Caco-2 (cell line): Measurements from ENCODE around the gene FOXJ3. TPM values are rescaled to one million over a fixed set of nuclear protein-coding genes. Genes with fewer than 3 reads are reported as not detected.

Experiments used
- BruUV-seq: library from RNA; stranded (reverse); fragments of 400-500 nt; replicated peaks from 2 replicates; lab custom pipeline; 2021; lab: Mats Ljungman, UMichigan
- CTCF ChIA-PET: fragments of 300-600 bp; sonication (Branson Sonifier 250); formaldehyde crosslinking; loops from one replicate; lab custom pipeline; 2022; ENCODE audit warnings: antibody characterized with exemption; lab: Charles Lee
- POLR2A ChIA-PET: fragments of 300-600 bp; sonication (Branson Sonifier 250); formaldehyde crosslinking; loops from one replicate; lab custom pipeline; 2022; ENCODE audit warnings: antibody characterized with exemption; lab: Charles Lee
- DNase-seq, 2 experiments: peaks; one replicate each; pipeline versions ENCODE4 v3.0.0 to v3.0.0-alpha.2; 2020 to 2022
- H3K27me3 ChIP-seq: replicated peaks from 2 replicates; pipeline ENCODE4 v1.6.0; 2011; ENCODE audit warnings: low read length; ENCODE audit not compliant: control insufficient read depth, insufficient read depth
- H3K36me3 ChIP-seq: 2 replicates; pipeline ENCODE4 v1.5.1; 2011; ENCODE audit warnings: low read length; ENCODE audit not compliant: control insufficient read depth, insufficient read depth
- H3K4me1 ChIP-seq: fragments of 250-450 bp; sonication (Bioruptor Pico); 2 replicates; pipeline ENCODE4 v1.5.1; 2020; ENCODE audit warnings: mild to moderate bottlenecking
- H3K4me3 ChIP-seq: 2 replicates; pipeline ENCODE4 v1.5.1; 2011; ENCODE audit warnings: low read depth, mild to moderate bottlenecking, control low read depth, low read length
- H3K9me3 ChIP-seq: fragments of 250-450 bp; sonication (Bioruptor Pico); 2 replicates; pipeline ENCODE4 v1.5.1; 2020; ENCODE audit warnings: mild to moderate bottlenecking, moderate library complexity
- H3K27ac Mint-ChIP-seq: one replicate; pipeline ENCODE4 v1.8.0; 2022; ENCODE audit warnings: mixed read lengths; ENCODE audit not compliant: unreplicated experiment
- H3K27me3 Mint-ChIP-seq: one replicate; pipeline ENCODE4 v1.8.0; 2022; ENCODE audit warnings: mixed read lengths; ENCODE audit not compliant: insufficient read depth, unreplicated experiment
- H3K36me3 Mint-ChIP-seq: one replicate; pipeline ENCODE4 v1.8.0; 2022; ENCODE audit warnings: mild to moderate bottlenecking, mixed read lengths; ENCODE audit not compliant: insufficient read depth, unreplicated experiment
- H3K4me1 Mint-ChIP-seq: one replicate; pipeline ENCODE4 v1.8.0; 2022; ENCODE audit warnings: low read depth, mixed read lengths; ENCODE audit not compliant: unreplicated experiment
- H3K4me3 Mint-ChIP-seq: one replicate; pipeline ENCODE4 v1.8.0; 2022; ENCODE audit warnings: mild to moderate bottlenecking, moderate library complexity, mixed read lengths; ENCODE audit not compliant: unreplicated experiment
- H3K9me3 Mint-ChIP-seq: one replicate; pipeline ENCODE4 v1.8.0; 2022; ENCODE audit warnings: mixed read lengths; ENCODE audit not compliant: unreplicated experiment
- CTCF ChIP-seq, 2 experiments: fragments of 200-600 bp in 1 of 2; IDR thresholded peaks; 1 replicate in 1 of 2; 2 replicates in 1 of 2; pipeline versions ENCODE4 v1.5.1 to v1.8.0; 2011 to 2022; ENCODE audit warnings: antibody characterized with exemption in 1 of 2, control low read depth in 1 of 2, inconsistent platforms in 1 of 2, low read depth in 1 of 2, low read length in 1 of 2, mild to moderate bottlenecking in 1 of 2, moderate library complexity in 1 of 2; ENCODE audit not compliant: insufficient read depth in 1 of 2, severe bottlenecking in 1 of 2, unreplicated experiment in 1 of 2
- intact Hi-C: fragments of 100-400 bp; cut with micrococcal nuclease; formaldehyde crosslinking; loops from one replicate; pipeline ENCODE4 v1.10.0; 2022; ENCODE audit not compliant: unreplicated experiment
- total RNA-seq: library from RNA; stranded (reverse); gene quantifications from 2 replicates; pipeline ENCODE4 v1.2.3, GENCODE V29; 2022

FOXJ3 gene
- total RNA-seq, 1 experiment from 2014 or later = 60.2 TPM

- CTCF ChIA-PET = no interaction called here
- intact Hi-C loops = no loop called here
- no peak overlapping the region for H3K27ac Mint-ChIP-seq
- no peaks in the 10 kb centered on the region for H3K36me3 Mint-ChIP-seq
- H3K4me1 Mint-ChIP-seq = peaks cover 28% of the 10 kb centered on the region
- no peaks in the 10 kb centered on the region for H3K27me3 Mint-ChIP-seq
- no peaks in the 10 kb centered on the region for H3K36me3 ChIP-seq
- no peaks in the 10 kb centered on the region for H3K27me3 ChIP-seq
- POLR2A ChIA-PET = interaction anchor here (0.8 to 1.0 kb wide), 2 partner anchors 29 to 712 kb away, joined by 3 read pairs; no protein-coding TSS in a partner anchor
- no TSS peak for BruUV-seq
- H3K4me3 ChIP-seq = no peak overlapping the region
- peaks cover 9% of the 10 kb centered on the region; the same call in 1 of the 2 replicates for H3K4me1 ChIP-seq
- no peaks in the 10 kb centered on the region for H3K9me3 ChIP-seq
- no peak overlapping the region for H3K4me3 Mint-ChIP-seq
- H3K9me3 Mint-ChIP-seq = no peaks in the 10 kb centered on the region
- peak in 1 of 2 experiments; percentile 38 for DNase-seq
- no peak for TF ChIP-seq CTCF (IDR thresholded peaks at IDR 0.05; ENCODE audit: insufficient read depth in 1 of 2, low read depth in 1 of 2, low read length in 1 of 2, severe bottlenecking in 1 of 2, unreplicated experiment in 1 of 2)
Observed at GRCh38 chr1:42369471-42369870, 34.4 kb upstream of the FOXJ3 start.

- Mint-ChIP-seq H3K4me1 (peaks cover 28% of the 10 kb centered on the region), H3K4me3 (no peak overlapping the region), H3K9me3 (no peaks in the 10 kb centered on the region), H3K27ac (no peak overlapping the region), H3K27me3 (no peaks in the 10 kb centered on the region), H3K36me3 (no peaks in the 10 kb centered on the region)
- BruUV-seq = no TSS peak
- TF ChIP-seq CTCF (IDR thresholded peaks at IDR 0.05; ENCODE audit: insufficient read depth in 1 of 2, low read depth in 1 of 2, low read length in 1 of 2, severe bottlenecking in 1 of 2, unreplicated experiment in 1 of 2) = no peak
- ChIA-PET POLR2A (no interaction called here), CTCF (no interaction called here)
- H3K27me3 ChIP-seq = no peaks in the 10 kb centered on the region
- peaks cover 9% of the 10 kb centered on the region; the same call in 1 of the 2 replicates for H3K4me1 ChIP-seq
- no peaks in the 10 kb centered on the region for H3K36me3 ChIP-seq
- no peaks in the 10 kb centered on the region for H3K9me3 ChIP-seq
- H3K4me3 ChIP-seq = no peak overlapping the region
- no peak for DNase-seq
- intact Hi-C loops = no loop called here
Observed at GRCh38 chr1:42368096-42368795, 33.2 kb upstream of the FOXJ3 start.

DNA sequence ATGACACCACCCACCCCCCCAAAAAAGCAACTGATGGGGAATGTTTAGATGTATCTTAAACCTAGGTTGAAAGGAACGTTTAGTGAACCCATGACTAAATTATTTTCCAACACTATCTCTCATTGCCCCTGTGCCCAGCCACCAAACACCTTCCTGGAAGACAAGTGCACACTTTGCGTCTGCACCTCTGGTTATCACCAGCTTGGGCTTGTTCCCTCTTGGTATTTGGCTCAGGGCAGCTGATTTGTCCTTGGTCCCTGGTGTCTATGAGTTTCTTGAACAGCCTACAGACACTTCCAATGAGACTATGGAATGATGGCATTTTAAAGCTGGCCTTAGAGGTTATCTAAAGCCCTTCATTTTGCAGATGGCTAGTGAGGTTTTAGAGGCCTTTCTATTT lies 30.1 kb upstream of the FOXJ3 start:
- no peak for DNase-seq
- Mint-ChIP-seq H3K4me3 (no peak overlapping the region), H3K27me3 (no peaks in the 10 kb centered on the region), H3K36me3 (no peaks in the 10 kb centered on the region), H3K4me1 (peaks cover 13% of the 10 kb centered on the region), H3K9me3 (no peaks in the 10 kb centered on the region), H3K27ac (no peak overlapping the region)
- TF ChIP-seq CTCF (IDR thresholded peaks at IDR 0.05; ENCODE audit: insufficient read depth in 1 of 2, low read depth in 1 of 2, low read length in 1 of 2, severe bottlenecking in 1 of 2, unreplicated experiment in 1 of 2) = no peak
- H3K9me3 ChIP-seq = no peaks in the 10 kb centered on the region
- ChIA-PET CTCF (no interaction called here), POLR2A (interaction anchor here (0.7 kb wide), 1 partner anchor 393 kb away, joined by 3 read pairs; no protein-coding TSS in a partner anchor)
- intact Hi-C loops = no loop called here
- H3K4me3 ChIP-seq = no peak overlapping the region
- H3K4me1 ChIP-seq = 0 out of 2 replicates have a peak, but pooled peaks cover 3% of the 10 kb centered on the region
- no TSS peak for BruUV-seq
- H3K36me3 ChIP-seq = no peaks in the 10 kb centered on the region
- H3K27me3 ChIP-seq = no peaks in the 10 kb centered on the region
